Measurements from ENCODE around the gene TCEANC2. TPM values are rescaled to one million over a fixed set of nuclear protein-coding genes. Genes with fewer than 3 reads are reported as not detected.

Gene TCEANC2
- total RNA-seq, 2 experiments from 2014 or later: 11.8 to 13.1 TPM

- DNase-seq: no peak
- no peak for ATAC-seq
- Mint-ChIP-seq H3K27me3 (peaks cover 12% of the 10 kb centered on the region), H3K36me3 (no peaks in the 10 kb centered on the region), H3K27ac (no peak overlapping the region), H3K9me3 (ENCODE audit: low read depth) (no peaks in the 10 kb centered on the region), H3K4me1 (peaks cover 11% of the 10 kb centered on the region), H3K4me3 (no peak overlapping the region)
- CTCF ChIA-PET: interaction anchor here (0.6 to 3.2 kb wide), 3 partner anchors 8 to 363 kb away, joined by 4 to 11 read pairs (median 4); no protein-coding TSS in a partner anchor
These were observed 72.9 kb downstream of the TCEANC2 start for GRCh38 chr1:54126271-54126815.

- no peak overlapping the region for H3K27ac Mint-ChIP-seq
- H3K27me3 Mint-ChIP-seq: peaks cover 6% of the 10 kb centered on the region
- H3K36me3 Mint-ChIP-seq: no peaks in the 10 kb centered on the region
- no peaks in the 10 kb centered on the region for H3K9me3 Mint-ChIP-seq (ENCODE audit: low read depth)
- H3K4me1 Mint-ChIP-seq: peaks cover 7% of the 10 kb centered on the region
- ATAC-seq (no peak), DNase-seq (no peak)
- CTCF ChIA-PET: no interaction called here
- H3K4me3 Mint-ChIP-seq: no peak overlapping the region
These were observed 74.3 kb downstream of the TCEANC2 start for GRCh38 chr1:54127594-54128300.

DNA sequence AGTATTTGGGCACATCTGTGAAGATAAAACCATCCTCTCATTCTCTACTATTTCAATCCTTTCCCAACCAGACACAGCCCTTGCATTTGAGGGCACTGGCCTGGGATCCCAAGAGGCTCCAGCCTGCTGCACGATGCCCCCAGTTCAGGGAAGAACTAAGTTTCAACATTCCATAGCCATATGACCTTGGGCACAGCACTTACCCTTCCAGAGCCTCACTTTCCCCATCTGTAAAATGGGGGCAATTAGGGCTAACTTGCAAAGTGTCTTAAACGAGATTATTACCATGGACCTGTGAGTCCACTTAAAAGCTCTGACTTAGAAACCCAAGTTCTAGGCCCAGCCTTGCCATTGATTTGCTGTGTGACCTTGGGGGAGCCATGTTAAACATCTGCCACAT is 76.5 kb downstream of the TCEANC2 start:
- Mint-ChIP-seq H3K4me3 (no peak overlapping the region), H3K36me3 (no peaks in the 10 kb centered on the region), H3K4me1 (peaks cover 6% of the 10 kb centered on the region), H3K9me3 (ENCODE audit: low read depth) (no peaks in the 10 kb centered on the region), H3K27me3 (peaks cover 6% of the 10 kb centered on the region), H3K27ac (no peak overlapping the region)
- DNase-seq (no peak), ATAC-seq (no peak)
- CTCF ChIA-PET: no interaction called here

- Mint-ChIP-seq H3K36me3 (no peaks in the 10 kb centered on the region), H3K27me3 (peaks cover 6% of the 10 kb centered on the region), H3K4me1 (no peaks in the 10 kb centered on the region), H3K9me3 (ENCODE audit: low read depth) (no peaks in the 10 kb centered on the region), H3K4me3 (no peak overlapping the region), H3K27ac (no peak overlapping the region)
- no peak for ATAC-seq
- DNase-seq: no peak
- CTCF ChIA-PET: interaction anchor here (1.3 kb wide), 1 partner anchor 358 kb away, joined by 4 read pairs; no protein-coding TSS in a partner anchor
These were observed 78.0 kb downstream of the TCEANC2 start for GRCh38 chr1:54131419-54131818.

- CTCF ChIA-PET: interaction anchor here (1.3 kb wide), 1 partner anchor 357 kb away, joined by 4 read pairs; no protein-coding TSS in a partner anchor
- ATAC-seq (no peak), DNase-seq (no peak)
- Mint-ChIP-seq H3K27me3 (peaks cover 5% of the 10 kb centered on the region), H3K4me3 (no peak overlapping the region), H3K27ac (no peak overlapping the region), H3K9me3 (ENCODE audit: low read depth) (no peaks in the 10 kb centered on the region), H3K4me1 (no peaks in the 10 kb centered on the region), H3K36me3 (no peaks in the 10 kb centered on the region)
These were observed 79.1 kb downstream of the TCEANC2 start for GRCh38 chr1:54132495-54132894.

GRCh38 chr1:54134295-54134694 is 80.9 kb downstream of the TCEANC2 start:
- CTCF ChIA-PET: no interaction called here

GRCh38 chr1:54135436-54136120 is 82.2 kb downstream of the TCEANC2 start:
- no peak for ATAC-seq
- Mint-ChIP-seq H3K27ac (no peak overlapping the region), H3K4me3 (no peak overlapping the region), H3K9me3 (ENCODE audit: low read depth) (no peaks in the 10 kb centered on the region), H3K27me3 (no peaks in the 10 kb centered on the region), H3K36me3 (no peaks in the 10 kb centered on the region), H3K4me1 (no peaks in the 10 kb centered on the region)
- no peak for DNase-seq
- CTCF ChIA-PET: no interaction called here

More at GRCh38 chr1:54134295-54134694, 80.9 kb downstream of the TCEANC2 start:
- H3K4me1 Mint-ChIP-seq: no peaks in the 10 kb centered on the region
- no peak for DNase-seq
- H3K27me3 Mint-ChIP-seq: peaks cover 2% of the 10 kb centered on the region
- H3K9me3 Mint-ChIP-seq (ENCODE audit: low read depth): no peaks in the 10 kb centered on the region
- H3K27ac Mint-ChIP-seq: no peak overlapping the region
- no peak overlapping the region for H3K4me3 Mint-ChIP-seq
- ATAC-seq: no peak
- no peaks in the 10 kb centered on the region for H3K36me3 Mint-ChIP-seq

- H3K36me3 Mint-ChIP-seq: no peaks in the 10 kb centered on the region
- CTCF ChIA-PET: interaction anchor here (0.6 kb wide), 1 partner anchor 223 kb away, joined by 3 read pairs; no protein-coding TSS in a partner anchor
- H3K27me3 Mint-ChIP-seq: no peaks in the 10 kb centered on the region
- H3K4me3 Mint-ChIP-seq: no peak overlapping the region
- H3K4me1 Mint-ChIP-seq: no peaks in the 10 kb centered on the region
- DNase-seq (no peak), ATAC-seq (no peak)
- H3K27ac Mint-ChIP-seq: no peak overlapping the region
- no peaks in the 10 kb centered on the region for H3K9me3 Mint-ChIP-seq (ENCODE audit: low read depth)
These were observed 83.0 kb downstream of the TCEANC2 start for GRCh38 chr1:54136269-54136896.

DNA sequence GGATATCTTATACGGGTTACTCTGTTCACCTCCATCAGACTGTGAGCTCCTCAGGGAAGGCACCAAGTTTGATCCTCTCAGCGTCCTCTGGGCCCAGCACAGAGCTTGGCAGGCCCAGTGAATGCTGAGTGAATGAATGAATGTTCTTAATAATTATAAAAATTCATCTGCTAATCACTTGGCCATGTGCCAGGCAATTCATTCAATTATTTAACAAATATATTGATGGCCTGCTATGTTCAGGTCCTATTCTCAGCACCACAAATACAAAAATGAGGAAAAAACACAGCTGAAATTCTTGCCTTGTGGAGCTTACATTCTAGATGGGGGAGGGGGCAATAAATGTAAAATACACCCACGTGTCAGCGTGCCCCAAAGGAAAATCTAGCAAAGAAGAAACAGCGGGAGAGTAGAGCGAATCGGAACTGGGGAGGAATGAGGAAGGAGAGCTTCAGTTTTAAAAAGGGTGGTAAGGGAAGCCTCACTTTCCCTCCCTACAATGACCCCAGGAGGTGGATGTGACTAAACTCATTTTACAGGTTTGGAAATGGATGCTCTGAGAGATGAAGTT is 83.6 kb downstream of the TCEANC2 start:
- CTCF ChIA-PET: interaction anchor here (0.6 to 1.4 kb wide), 3 partner anchors 16 to 353 kb away, joined by 3 read pairs; no protein-coding TSS in a partner anchor
- no peaks in the 10 kb centered on the region for H3K9me3 Mint-ChIP-seq (ENCODE audit: low read depth)
- no peak overlapping the region for H3K4me3 Mint-ChIP-seq
- DNase-seq (no peak), ATAC-seq (no peak)
- no peaks in the 10 kb centered on the region for H3K27me3 Mint-ChIP-seq
- no peak overlapping the region for H3K27ac Mint-ChIP-seq
- no peaks in the 10 kb centered on the region for H3K36me3 Mint-ChIP-seq
- H3K4me1 Mint-ChIP-seq: no peaks in the 10 kb centered on the region

- DNase-seq (no peak), ATAC-seq (no peak)
- no peaks in the 10 kb centered on the region for H3K9me3 Mint-ChIP-seq (ENCODE audit: low read depth)
- CTCF ChIA-PET: interaction anchor here (0.9 to 1.4 kb wide), 2 partner anchors 16 to 352 kb away, joined by 3 read pairs; no protein-coding TSS in a partner anchor
- H3K36me3 Mint-ChIP-seq: no peaks in the 10 kb centered on the region
- no peak overlapping the region for H3K27ac Mint-ChIP-seq
- H3K4me1 Mint-ChIP-seq: no peaks in the 10 kb centered on the region
- no peaks in the 10 kb centered on the region for H3K27me3 Mint-ChIP-seq
- no peak overlapping the region for H3K4me3 Mint-ChIP-seq
These were observed 84.2 kb downstream of the TCEANC2 start for GRCh38 chr1:54137534-54138061.

GRCh38 chr1:54138994-54139393 is 85.6 kb downstream of the TCEANC2 start:
- H3K4me3 Mint-ChIP-seq: no peak overlapping the region
- no peaks in the 10 kb centered on the region for H3K4me1 Mint-ChIP-seq
- H3K27ac Mint-ChIP-seq: no peak overlapping the region
- ATAC-seq: no peak
- no peak for DNase-seq
- CTCF ChIA-PET: no interaction called here
- no peaks in the 10 kb centered on the region for H3K36me3 Mint-ChIP-seq
- no peaks in the 10 kb centered on the region for H3K9me3 Mint-ChIP-seq (ENCODE audit: low read depth)
- H3K27me3 Mint-ChIP-seq: no peaks in the 10 kb centered on the region

- ATAC-seq (no peak), DNase-seq (no peak)
- Mint-ChIP-seq H3K36me3 (no peaks in the 10 kb centered on the region), H3K27me3 (no peaks in the 10 kb centered on the region), H3K4me3 (no peak overlapping the region), H3K4me1 (no peaks in the 10 kb centered on the region), H3K9me3 (ENCODE audit: low read depth) (no peaks in the 10 kb centered on the region), H3K27ac (no peak overlapping the region)
- CTCF ChIA-PET: no interaction called here
These were observed 86.3 kb downstream of the TCEANC2 start for GRCh38 chr1:54139711-54140110.
